Adrenal gland (tissue), 12 donors: ENCODE results near the gene MYH11. TPM values are rescaled to one million over a fixed set of nuclear protein-coding genes. Genes with fewer than 3 reads are reported as not detected.

Experiments
- polyA plus RNA-seq, 3 donors: library from polyadenylated mRNA; stranded (reverse); fragments of 200-250 nt in 2 of 3; fragments of 350-450 nt in 1 of 3; fragmentation: Illumina TruSeq in 1 of 3; extraction: RNeasy Lipid Tissue Mini Kit (QIAGEN cat#74804) in 1 of 3; gene quantifications; one replicate each; pipeline ENCODE4 v1.2.3, GENCODE V29; 2013 to 2014
- small RNA-seq, 2 donors: library from RNA; depleted of rRNA; stranded (forward); fragments of <200 nt; gene quantifications; one replicate each; pipeline ENCODE3, GENCODE V24; 2016
- total RNA-seq, 9 donors: library from RNA; depleted of rRNA in 4 of 9; stranded (reverse); fragments of >200 nt in 4 of 9; fragments of 120-200 nt in 1 of 9; fragmentation: NEBNext Ultra II Directional in 1 of 9; extraction: Animal tissue kit (Norgen Biotek cat#: 25700) in 1 of 9; gene quantifications; one replicate each; pipeline versions ENCODE4 v1.1.0 to v1.2.4, GENCODE V29; 2013 to 2023
- donor health status: healthy with polysubstance abuse.
- donor health status: Bipolar disorder and iron deficiency.
- donor health status: DM: yes; HTN: yes; CAD: no.
- donor health status: DM: no; HTN: no; CAD: no.
- donor health status: DM: no; HTN: no; CAD: no.
- donor health status: DM: yes; HTN: yes; CAD: no.

The MYH11 gene
- total and polyA plus RNA-seq, 12 donors, result 2.4 to 45.1 (median 16.5) TPM

Small RNAs within 50 kb of the gene (small RNA-seq; reads per million reads assigned to genes)
- 0 reads per million in 2 donors for gene RNU6-213P

Other genes with a start within 250 kb of the MYH11 start
- 10 to 100 TPM; 17.8 to 77.9 (median 37.6) TPM for gene MARF1, start 213.9 kb downstream of the MYH11 start, total RNA-seq
- gene MARF1, start 213.9 kb downstream of the MYH11 start, polyA plus RNA-seq, result 10 to 100 TPM; 13.2 to 32.6 (median 21.5) TPM
- gene NDE1, start 206.8 kb downstream of the MYH11 start, total RNA-seq, result 10 to 100 TPM in 8 of 9 donors, 1 to 10 TPM in 1; 6.3 to 21.6 (median 19.5) TPM
- gene NDE1, start 206.8 kb downstream of the MYH11 start, polyA plus RNA-seq, result 10 to 100 TPM in 1 of 3 donors, 1 to 10 TPM in 2; 3.1 to 10.9 (median 9.3) TPM
- gene CEP20, start 31.6 kb upstream of the MYH11 start, total RNA-seq, result 10 to 100 TPM; 27.2 to 46.0 (median 34.7) TPM
- gene CEP20, start 31.6 kb upstream of the MYH11 start, polyA plus RNA-seq, result 10 to 100 TPM; 15.2 to 63.8 (median 17.3) TPM
- gene ABCC1, start 92.6 kb upstream of the MYH11 start, total RNA-seq, result 10 to 100 TPM; 23.2 to 38.8 (median 31.0) TPM
- gene ABCC1, start 92.6 kb upstream of the MYH11 start, polyA plus RNA-seq, result 10 to 100 TPM; 12.4 to 21.7 (median 13.1) TPM